CD14-positive monocyte (primary cell): ENCODE data around the gene B3GNT2. TPM values are rescaled to one million over a fixed set of nuclear protein-coding genes. Genes with fewer than 3 reads are reported as not detected.

Experiments
- DNase-seq, 3 donors: peaks; one replicate each; pipeline ENCODE4 v3.0.0-alpha.2; 2011 to 2022
- H2AFZ ChIP-seq: 2 replicates; pipeline ENCODE4 v1.6.0; 2012; ENCODE audit warnings: mild to moderate bottlenecking, low read depth, low read length, inconsistent platforms; ENCODE audit not compliant: insufficient read depth, poor library complexity, severe bottlenecking
- H3K27ac ChIP-seq, 2 donors: 1 replicate in 1 of 2; 2 replicates in 1 of 2; pipeline ENCODE4 v1.5.1; 2012 to 2013; ENCODE audit warnings: low read length in 2 of 2, control low read depth in 1 of 2, inconsistent platforms in 1 of 2, low read depth in 1 of 2, mild to moderate bottlenecking in 1 of 2
- H3K27me3 ChIP-seq, 2 donors: one replicate each; pipeline versions ENCODE4 v1.6.0 to v1.6.1; 2011 to 2013; ENCODE audit warnings: low read length in 2 of 2; ENCODE audit not compliant: control insufficient read depth in 2 of 2, insufficient read depth in 2 of 2
- H3K36me3 ChIP-seq, 2 donors: replicated peaks in 1 of 2; 1 replicate in 1 of 2; 2 replicates in 1 of 2; pipeline versions ENCODE4 v1.5.1 to v1.6.1; 2012 to 2013; ENCODE audit warnings: low read length in 2 of 2, control low read depth in 1 of 2, inconsistent platforms in 1 of 2, mild to moderate bottlenecking in 1 of 2; ENCODE audit not compliant: insufficient read depth in 2 of 2, control insufficient read depth in 1 of 2
- H3K4me1 ChIP-seq, 2 donors: 1 replicate in 1 of 2; 2 replicates in 1 of 2; pipeline versions ENCODE4 v1.5.1 to v1.6.1; 2012 to 2013; ENCODE audit warnings: low read length in 2 of 2, control low read depth in 1 of 2, inconsistent platforms in 1 of 2, mild to moderate bottlenecking in 1 of 2, moderate library complexity in 1 of 2; ENCODE audit not compliant: insufficient read depth in 2 of 2, control insufficient read depth in 1 of 2
- H3K4me2 ChIP-seq: replicated peaks from 2 replicates; pipeline ENCODE3; 2012; ENCODE audit warnings: low read length, moderate library complexity, mild to moderate bottlenecking; ENCODE audit not compliant: poor library complexity, severe bottlenecking; ENCODE audit errors: extremely low read depth
- H3K4me3 ChIP-seq, 3 experiments: fragments of 200-600 bp in 1 of 3; sonication (generic) in 1 of 3; replicated peaks in 1 of 3; 1 replicate in 2 of 3; 2 replicates in 1 of 3; pipeline ENCODE4 v1.5.1; 2011 to 2013; ENCODE audit warnings: low read length in 3 of 3, mild to moderate bottlenecking in 3 of 3, control low read depth in 2 of 3, low read depth in 2 of 3, inconsistent platforms in 1 of 3, moderate library complexity in 1 of 3
- H3K79me2 ChIP-seq: 2 replicates; pipeline ENCODE4 v1.6.0; 2012; ENCODE audit warnings: mild to moderate bottlenecking, control low read depth, inconsistent platforms, low read length, moderate library complexity; ENCODE audit not compliant: insufficient read depth
- H3K9ac ChIP-seq: 2 replicates; pipeline ENCODE4 v1.6.0; 2017; ENCODE audit warnings: low read length, mild to moderate bottlenecking; ENCODE audit not compliant: insufficient read depth, poor library complexity, severe bottlenecking
- H3K9me3 ChIP-seq, 2 donors: replicated peaks in 1 of 2; 1 replicate in 1 of 2; 2 replicates in 1 of 2; pipeline versions ENCODE4 v1.5.1 to v1.6.1; 2012 to 2013; ENCODE audit warnings: low read length in 2 of 2, control low read depth in 1 of 2; ENCODE audit not compliant: control insufficient read depth in 1 of 2, insufficient read depth in 1 of 2
- H4K20me1 ChIP-seq: 2 replicates; pipeline ENCODE4 v1.6.0; 2012; ENCODE audit warnings: mild to moderate bottlenecking, low read length, control low read depth, moderate library complexity; ENCODE audit not compliant: insufficient read depth
- H3K27ac Mint-ChIP-seq, 7 donors: one replicate each; pipeline ENCODE4 v1.8.0; 2020; ENCODE audit warnings: mild to moderate bottlenecking in 7 of 7, mixed read lengths in 7 of 7, moderate library complexity in 6 of 7, inconsistent platforms in 2 of 7
- H3K27me3 Mint-ChIP-seq, 3 donors: one replicate each; pipeline ENCODE4 v1.8.0; 2021 to 2022; ENCODE audit warnings: low read depth in 3 of 3, mild to moderate bottlenecking in 3 of 3, mixed read lengths in 3 of 3, moderate library complexity in 3 of 3, inconsistent platforms in 1 of 3
- H3K36me3 Mint-ChIP-seq, 2 donors: one replicate each; pipeline ENCODE4 v1.8.0; 2020; ENCODE audit warnings: mixed read lengths in 2 of 2, inconsistent platforms in 1 of 2, mild to moderate bottlenecking in 1 of 2
- H3K4me1 Mint-ChIP-seq: one replicate; pipeline ENCODE4 v1.8.0; 2020; ENCODE audit warnings: mild to moderate bottlenecking, mixed read lengths
- H3K4me3 Mint-ChIP-seq, 2 donors: one replicate each; pipeline ENCODE4 v1.8.0; 2020; ENCODE audit warnings: mild to moderate bottlenecking in 2 of 2, mixed read lengths in 2 of 2, moderate library complexity in 1 of 2
- H3K9me3 Mint-ChIP-seq, 7 donors: one replicate each; pipeline ENCODE4 v1.8.0; 2020 to 2022; ENCODE audit warnings: mixed read lengths in 7 of 7, mild to moderate bottlenecking in 6 of 7, moderate library complexity in 6 of 7, inconsistent platforms in 2 of 7
- whole genome bisulfite sequencing: methylation state at CpG from one replicate; pipeline ENCODE4 v1.1.5; 2013; ENCODE audit warnings: missing lambda C conversion rate; ENCODE audit not compliant: insufficient coverage; 5-methylcytosine and 5-hydroxymethylcytosine counted together
- intact Hi-C, 2 donors: fragments of 100-400 bp; cut with micrococcal nuclease; formaldehyde crosslinking; loops; one replicate each; pipeline versions ENCODE4 v1.15.0 to v1.15.1; 2023
- polyA plus RNA-seq, 3 donors: library from polyadenylated mRNA; depleted of rRNA in 1 of 3; unstranded in 2 of 3; stranded (reverse) in 1 of 3; fragments of 300-500 nt in 2 of 3; fragments of >200 nt in 1 of 3; fragmentation: Illumina TruSeq in 2 of 3; gene quantifications; 1 replicate in 2 of 3; 2 replicates in 1 of 3; pipeline ENCODE4 v1.2.3, GENCODE V29; 2012 to 2021
- TF ChIP-seq, protein P1 (sequence below): fragments of 200-600 bp; IDR thresholded peaks from one replicate; pipeline ENCODE4 v1.8.0; 2022; ENCODE audit warnings: antibody characterized with exemption, mild to moderate bottlenecking

Gene B3GNT2
- polyA plus RNA-seq, 3 donors = 15.9 to 34.7 (median 18.5) TPM

DNA sequence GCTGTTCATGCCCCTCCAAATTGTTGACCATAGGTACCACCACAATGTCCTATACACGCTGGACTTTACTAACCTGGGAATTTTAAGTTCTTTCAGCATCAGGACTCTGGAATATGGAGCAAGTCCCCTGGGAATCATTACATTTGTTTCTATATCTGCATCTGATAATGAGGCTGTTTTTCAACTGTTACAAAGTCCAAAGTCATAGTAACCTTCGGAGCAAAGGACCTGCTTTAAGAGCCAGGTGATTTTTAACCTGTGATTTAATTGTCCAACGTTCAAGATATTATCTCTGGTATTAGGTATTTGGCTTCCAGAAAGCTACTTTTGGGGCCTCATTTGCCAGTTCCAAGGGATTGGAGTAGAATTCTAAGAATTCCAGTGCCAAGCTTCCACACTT lies 7.5 kb upstream of the B3GNT2 start:
- no peaks in the 10 kb centered on the region for H3K36me3 ChIP-seq
- no peak for DNase-seq
- H3K9me3 Mint-ChIP-seq = peaks cover 0 to 4% (median 2%) of the 10 kb centered on the region in 7 donors
- H3K4me2 ChIP-seq = no peak overlapping the region
- TF ChIP-seq, protein P1, sequence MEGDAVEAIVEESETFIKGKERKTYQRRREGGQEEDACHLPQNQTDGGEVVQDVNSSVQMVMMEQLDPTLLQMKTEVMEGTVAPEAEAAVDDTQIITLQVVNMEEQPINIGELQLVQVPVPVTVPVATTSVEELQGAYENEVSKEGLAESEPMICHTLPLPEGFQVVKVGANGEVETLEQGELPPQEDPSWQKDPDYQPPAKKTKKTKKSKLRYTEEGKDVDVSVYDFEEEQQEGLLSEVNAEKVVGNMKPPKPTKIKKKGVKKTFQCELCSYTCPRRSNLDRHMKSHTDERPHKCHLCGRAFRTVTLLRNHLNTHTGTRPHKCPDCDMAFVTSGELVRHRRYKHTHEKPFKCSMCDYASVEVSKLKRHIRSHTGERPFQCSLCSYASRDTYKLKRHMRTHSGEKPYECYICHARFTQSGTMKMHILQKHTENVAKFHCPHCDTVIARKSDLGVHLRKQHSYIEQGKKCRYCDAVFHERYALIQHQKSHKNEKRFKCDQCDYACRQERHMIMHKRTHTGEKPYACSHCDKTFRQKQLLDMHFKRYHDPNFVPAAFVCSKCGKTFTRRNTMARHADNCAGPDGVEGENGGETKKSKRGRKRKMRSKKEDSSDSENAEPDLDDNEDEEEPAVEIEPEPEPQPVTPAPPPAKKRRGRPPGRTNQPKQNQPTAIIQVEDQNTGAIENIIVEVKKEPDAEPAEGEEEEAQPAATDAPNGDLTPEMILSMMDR = no peak
- H3K27me3 ChIP-seq = no peaks in the 10 kb centered on the region
- H2AFZ ChIP-seq = no peak overlapping the region
- no peak overlapping the region for H3K27ac Mint-ChIP-seq
- no peak overlapping the region for H3K9ac ChIP-seq
- no peaks in the 10 kb centered on the region for H3K9me3 ChIP-seq
- no CpG with 5 or more reads among the region's 3 CpGs for WGBS
- H3K36me3 Mint-ChIP-seq = peaks cover 0 to 3% of the 10 kb centered on the region in 2 donors
- no peaks in the 10 kb centered on the region for H3K79me2 ChIP-seq
- H3K4me1 Mint-ChIP-seq = peaks cover 31% of the 10 kb centered on the region
- H3K4me1 ChIP-seq = peaks cover 23 to 24% of the 10 kb centered on the region in 2 donors
- peaks cover 0 to 3% (median 2%) of the 10 kb centered on the region in 3 donors for H3K27me3 Mint-ChIP-seq
- H4K20me1 ChIP-seq = no peaks in the 10 kb centered on the region
- no peak overlapping the region for H3K4me3 Mint-ChIP-seq
- intact Hi-C loops = no loop called here
- H3K4me3 ChIP-seq = no peak overlapping the region
- no peak overlapping the region for H3K27ac ChIP-seq

GRCh38 chr2:62189196-62189595 lies 6.7 kb upstream of the B3GNT2 start:
- intact Hi-C loops = no loop called here
- WGBS = 88% methylated on average over 5 of the region's 5 CpGs
- H3K9me3 ChIP-seq = no peaks in the 10 kb centered on the region
- Mint-ChIP-seq H3K4me3 (no peak overlapping the region), H3K4me1 (peaks cover 31% of the 10 kb centered on the region), H3K27ac (peak overlapping the region in 1 of 7 donors; percentile 25), H3K27me3 (peaks cover 0 to 3% (median 2%) of the 10 kb centered on the region in 3 donors), H3K9me3 (peaks cover 0 to 4% (median 2%) of the 10 kb centered on the region in 7 donors), H3K36me3 (peaks cover 0 to 3% of the 10 kb centered on the region in 2 donors)
- H3K4me2 ChIP-seq = no peak overlapping the region
- TF ChIP-seq, protein P1 = no peak
- H3K27me3 ChIP-seq = no peaks in the 10 kb centered on the region
- peaks cover 23 to 25% of the 10 kb centered on the region in 2 donors for H3K4me1 ChIP-seq
- no peaks in the 10 kb centered on the region for H4K20me1 ChIP-seq
- no peak for DNase-seq
- H3K36me3 ChIP-seq = no peaks in the 10 kb centered on the region
- H2AFZ ChIP-seq = no peak overlapping the region
- no peak overlapping the region for H3K27ac ChIP-seq
- no peak overlapping the region for H3K9ac ChIP-seq
- H3K4me3 ChIP-seq = no peak overlapping the region
- H3K79me2 ChIP-seq = no peaks in the 10 kb centered on the region
